B cell (primary cell): ENCODE measurements around the gene GSG1. TPM values are rescaled to one million over a fixed set of nuclear protein-coding genes. Genes with fewer than 3 reads are reported as not detected.

Experiments used
- ATAC-seq: fragments of 200-7000 bp; cut with Tn5 transposase; one replicate; pipeline ENCODE4 v1.10.0; 2021; ENCODE audit warnings: low read depth, mild to moderate bottlenecking, moderate number of reproducible peaks, moderate library complexity
- CTCF ChIA-PET: fragments of 350-600 bp; sonication (Branson Sonifier 250); formaldehyde crosslinking; loops from one replicate; lab custom pipeline; 2021; ENCODE audit warnings: antibody characterized with exemption, inconsistent platforms; lab: Charles Lee
- POLR2A ChIA-PET: fragments of 350-600 bp; sonication (Branson Sonifier 250); formaldehyde crosslinking; loops from one replicate; lab custom pipeline; 2021; ENCODE audit warnings: antibody characterized with exemption; lab: Charles Lee
- DNase-seq: peaks from one replicate; pipeline ENCODE4 v3.0.0; 2013
- H2AFZ ChIP-seq: 2 replicates; pipeline ENCODE4 v1.6.1; 2012; ENCODE audit warnings: mild to moderate bottlenecking, low read depth, low read length; ENCODE audit not compliant: insufficient read depth, poor library complexity, severe bottlenecking
- H3K27ac ChIP-seq, 2 donors: 1 replicate in 1 of 2; 2 replicates in 1 of 2; pipeline ENCODE4 v1.5.1; 2012 to 2013; ENCODE audit warnings: low read length in 2 of 2, mild to moderate bottlenecking in 2 of 2, moderate library complexity in 1 of 2
- H3K27me3 ChIP-seq, 4 experiments: fragments of 200-600 bp in 1 of 4; sonication (generic) in 1 of 4; replicated peaks in 1 of 4; 1 replicate in 2 of 4; 2 replicates in 2 of 4; pipeline versions ENCODE4 v1.6.1 to v1.7.0; 2013 to 2016; ENCODE audit warnings: low read length in 3 of 4, mild to moderate bottlenecking in 2 of 4, mixed read lengths in 1 of 4, moderate library complexity in 1 of 4; ENCODE audit not compliant: insufficient read depth in 4 of 4, control insufficient read depth in 3 of 4; ENCODE audit errors: control extremely low read depth in 1 of 4
- H3K36me3 ChIP-seq, 2 experiments: replicated peaks in 1 of 2; 1 replicate in 1 of 2; 2 replicates in 1 of 2; pipeline versions ENCODE4 v1.6.1 to v1.7.1; 2013; ENCODE audit warnings: low read length in 1 of 2; ENCODE audit not compliant: insufficient read depth in 2 of 2, control insufficient read depth in 1 of 2; ENCODE audit errors: control extremely low read depth in 1 of 2, extremely low read depth in 1 of 2
- H3K4me1 ChIP-seq, 2 donors: fragments of 200-600 bp in 1 of 2; sonication (generic) in 1 of 2; 1 replicate in 1 of 2; 2 replicates in 1 of 2; pipeline versions ENCODE4 v1.5.1 to v1.6.1; 2013 to 2017; ENCODE audit warnings: low read length in 2 of 2; ENCODE audit not compliant: control insufficient read depth in 2 of 2, insufficient read depth in 2 of 2
- H3K4me2 ChIP-seq: replicated peaks from 2 replicates; pipeline ENCODE3; 2012; ENCODE audit warnings: mild to moderate bottlenecking, low read depth, low read length; ENCODE audit not compliant: poor library complexity, severe bottlenecking
- H3K4me3 ChIP-seq, 5 experiments: fragments of 200-600 bp in 1 of 5; sonication (generic) in 1 of 5; 1 replicate in 3 of 5; 2 replicates in 2 of 5; pipeline versions ENCODE4 v1.5.1 to v1.7.0; 2011 to 2016; ENCODE audit warnings: low read length in 4 of 5, mild to moderate bottlenecking in 4 of 5, low read depth in 2 of 5, control low read depth in 1 of 5, moderate library complexity in 1 of 5; ENCODE audit not compliant: insufficient read depth in 1 of 5; ENCODE audit errors: control extremely low read depth in 1 of 5, extremely low read depth in 1 of 5
- H3K79me2 ChIP-seq: fragments of 200-600 bp; sonication (generic); one replicate; pipeline ENCODE4 v1.6.0; 2016; ENCODE audit warnings: low read length; ENCODE audit not compliant: control insufficient read depth, insufficient read depth
- H3K9ac ChIP-seq: fragments of 200-600 bp; sonication (generic); 2 replicates; pipeline ENCODE4 v1.6.1; 2017; ENCODE audit warnings: mild to moderate bottlenecking, low read length, moderate library complexity
- H3K9me3 ChIP-seq, 3 donors: one replicate each; pipeline versions ENCODE4 v1.6.1 to v1.7.1; 2013; ENCODE audit warnings: low read length in 2 of 3; ENCODE audit not compliant: control insufficient read depth in 2 of 3, insufficient read depth in 1 of 3; ENCODE audit errors: control extremely low read depth in 1 of 3
- H4K20me1 ChIP-seq: 2 replicates; pipeline ENCODE4 v1.6.0; 2012; ENCODE audit warnings: mild to moderate bottlenecking, low read length; ENCODE audit not compliant: insufficient read depth, control insufficient read depth, poor library complexity, severe bottlenecking
- H3K27ac Mint-ChIP-seq: one replicate; pipeline ENCODE4 v1.8.0; 2021; ENCODE audit warnings: mixed read lengths
- H3K27me3 Mint-ChIP-seq: one replicate; pipeline ENCODE4 v1.8.0; 2021; ENCODE audit warnings: mixed read lengths
- H3K4me1 Mint-ChIP-seq: one replicate; pipeline ENCODE4 v1.8.0; 2021; ENCODE audit warnings: mixed read lengths
- H3K4me3 Mint-ChIP-seq: one replicate; pipeline ENCODE4 v1.8.0; 2021; ENCODE audit warnings: mixed read lengths
- H3K9me3 Mint-ChIP-seq: one replicate; pipeline ENCODE4 v1.8.0; 2022; ENCODE audit warnings: mixed read lengths; ENCODE audit not compliant: insufficient read depth
- EZH2 ChIP-seq: IDR thresholded peaks from 2 replicates; pipeline ENCODE4 v1.6.1; 2012; ENCODE audit warnings: borderline replicate concordance, low read depth, mild to moderate bottlenecking, moderate library complexity, low read length; ENCODE audit not compliant: insufficient read depth, poor library complexity, severe bottlenecking
- WGBS: methylation state at CpG from one replicate; pipeline ENCODE4 v1.1.5; 2013; ENCODE audit warnings: missing lambda C conversion rate; ENCODE audit not compliant: insufficient coverage; 5-methylcytosine and 5-hydroxymethylcytosine counted together
- intact Hi-C: fragments of 100-400 bp; cut with micrococcal nuclease; formaldehyde crosslinking; loops from one replicate; pipeline ENCODE4 v1.10.0; 2022
- polyA plus RNA-seq: library from polyadenylated mRNA; depleted of rRNA; stranded (reverse); fragments of >200 nt; gene quantifications from 2 replicates; pipeline ENCODE4 v1.2.3, GENCODE V29; 2012
- total RNA-seq, 2 donors: library from RNA; stranded (reverse); fragments of 120-200 nt in 1 of 2; gene quantifications; 1 replicate in 1 of 2; 2 replicates in 1 of 2; pipeline versions ENCODE4 v1.2.3 to v1.2.4, GENCODE V29; 2013 to 2022
- TF ChIP-seq, protein P1 (sequence below): fragments of 200-600 bp; IDR thresholded peaks from one replicate; pipeline ENCODE4 v1.8.0; 2022; ENCODE audit warnings: antibody characterized with exemption, mild to moderate bottlenecking

The GSG1 gene
- total and polyA plus RNA-seq, 2 donors (not counting 1 experiment from before 2014, with no cell fraction given): not detected

DNA sequence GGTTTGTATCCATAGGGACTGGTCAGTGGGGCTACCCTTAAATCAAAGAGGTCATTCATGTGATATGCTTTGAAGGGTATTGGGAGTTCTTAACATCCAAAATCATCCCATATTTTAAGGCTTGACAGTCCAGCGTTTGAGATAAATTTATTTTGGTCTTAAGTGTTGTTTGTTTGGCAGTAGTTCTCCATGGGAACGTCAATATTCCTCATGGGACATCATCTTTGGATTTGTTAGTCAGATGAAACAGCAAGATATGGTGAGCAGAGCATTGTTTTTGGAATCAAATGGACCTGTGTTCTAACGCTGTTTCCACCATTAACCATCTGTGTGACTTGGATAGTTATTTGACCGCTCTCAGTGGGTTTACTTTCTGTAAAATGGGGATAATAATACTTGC is 45.9 kb upstream of the GSG1 start:
- H3K9ac ChIP-seq: no peak overlapping the region
- no peak for TF ChIP-seq EZH2
- TF ChIP-seq, protein P1, sequence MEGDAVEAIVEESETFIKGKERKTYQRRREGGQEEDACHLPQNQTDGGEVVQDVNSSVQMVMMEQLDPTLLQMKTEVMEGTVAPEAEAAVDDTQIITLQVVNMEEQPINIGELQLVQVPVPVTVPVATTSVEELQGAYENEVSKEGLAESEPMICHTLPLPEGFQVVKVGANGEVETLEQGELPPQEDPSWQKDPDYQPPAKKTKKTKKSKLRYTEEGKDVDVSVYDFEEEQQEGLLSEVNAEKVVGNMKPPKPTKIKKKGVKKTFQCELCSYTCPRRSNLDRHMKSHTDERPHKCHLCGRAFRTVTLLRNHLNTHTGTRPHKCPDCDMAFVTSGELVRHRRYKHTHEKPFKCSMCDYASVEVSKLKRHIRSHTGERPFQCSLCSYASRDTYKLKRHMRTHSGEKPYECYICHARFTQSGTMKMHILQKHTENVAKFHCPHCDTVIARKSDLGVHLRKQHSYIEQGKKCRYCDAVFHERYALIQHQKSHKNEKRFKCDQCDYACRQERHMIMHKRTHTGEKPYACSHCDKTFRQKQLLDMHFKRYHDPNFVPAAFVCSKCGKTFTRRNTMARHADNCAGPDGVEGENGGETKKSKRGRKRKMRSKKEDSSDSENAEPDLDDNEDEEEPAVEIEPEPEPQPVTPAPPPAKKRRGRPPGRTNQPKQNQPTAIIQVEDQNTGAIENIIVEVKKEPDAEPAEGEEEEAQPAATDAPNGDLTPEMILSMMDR: no peak
- no peaks in the 10 kb centered on the region for H4K20me1 ChIP-seq
- no peaks in the 10 kb centered on the region for H3K9me3 ChIP-seq
- peaks cover 8 to 11% of the 10 kb centered on the region in 2 donors for H3K4me1 ChIP-seq
- H3K27ac ChIP-seq: no peak overlapping the region
- no peaks in the 10 kb centered on the region for H3K79me2 ChIP-seq
- Mint-ChIP-seq H3K27me3 (peaks cover 24% of the 10 kb centered on the region), H3K27ac (no peak overlapping the region), H3K4me3 (no peak overlapping the region), H3K4me1 (peaks cover 20% of the 10 kb centered on the region), H3K9me3 (no peaks in the 10 kb centered on the region)
- CTCF ChIA-PET: no interaction called here
- ATAC-seq: no peak
- WGBS: 92% methylated on average over 2 of the region's 4 CpGs
- H3K4me3 ChIP-seq: no peak overlapping the region
- DNase-seq: no peak
- no peak overlapping the region for H3K4me2 ChIP-seq
- intact Hi-C loops: no loop called here
- H3K27me3 ChIP-seq: peaks cover 0 to 3% (median 0%) of the 10 kb centered on the region in 4 experiments
- POLR2A ChIA-PET: no interaction called here
- H3K36me3 ChIP-seq: no peaks in the 10 kb centered on the region
- no peak overlapping the region for H2AFZ ChIP-seq

DNA sequence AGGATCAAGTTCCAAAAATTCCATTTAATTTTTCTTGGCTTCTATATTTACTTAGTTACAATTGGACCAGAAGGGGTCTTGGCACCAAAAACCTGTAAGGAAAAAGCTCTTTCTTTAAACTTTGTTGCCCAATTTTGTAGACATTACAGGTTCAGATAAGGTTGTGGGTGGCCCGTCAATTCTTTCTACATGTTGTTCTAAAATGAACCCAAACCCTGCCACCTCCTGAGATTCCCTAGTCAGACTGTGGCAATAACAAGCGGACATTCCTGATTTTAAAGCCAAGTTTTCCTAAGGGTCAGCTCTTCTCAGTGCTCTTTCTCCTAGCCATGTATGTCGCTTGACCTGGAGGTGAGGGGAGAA is 45.0 kb upstream of the GSG1 start:
- ChIA-PET POLR2A (no interaction called here), CTCF (interaction anchor here (1.4 kb wide), 1 partner anchor 63 kb away, joined by 3 read pairs; no protein-coding TSS in a partner anchor)
- DNase-seq (no peak), ATAC-seq (no peak)
- Mint-ChIP-seq H3K9me3 (no peaks in the 10 kb centered on the region), H3K27me3 (peaks cover 24% of the 10 kb centered on the region), H3K4me1 (peaks cover 21% of the 10 kb centered on the region), H3K4me3 (no peak overlapping the region), H3K27ac (no peak overlapping the region)
- H3K4me3 ChIP-seq: no peak overlapping the region
- 100% methylated on average over 1 of the region's 3 CpGs for WGBS
- H3K36me3 ChIP-seq: no peaks in the 10 kb centered on the region
- intact Hi-C loops: no loop called here
- no peak overlapping the region for H3K27ac ChIP-seq
- no peak overlapping the region for H3K4me2 ChIP-seq
- no peak overlapping the region for H3K9ac ChIP-seq
- H2AFZ ChIP-seq: no peak overlapping the region
- no peaks in the 10 kb centered on the region for H4K20me1 ChIP-seq
- H3K79me2 ChIP-seq: no peaks in the 10 kb centered on the region
- H3K4me1 ChIP-seq: peaks cover 12 to 13% of the 10 kb centered on the region in 2 donors
- H3K27me3 ChIP-seq: peaks cover 0 to 3% (median 0%) of the 10 kb centered on the region in 4 experiments
- TF ChIP-seq, protein P1: no peak
- no peak for TF ChIP-seq EZH2
- no peaks in the 10 kb centered on the region for H3K9me3 ChIP-seq
